SU-DHL-6 (cell line): ENCODE data around the gene TPM4.

Experiments used
- H2AFZ ChIP-seq: fragments of 200-600 bp; sonication (generic); 2 replicates; pipeline ENCODE4 v1.6.1; 2014; ENCODE audit warnings: low read depth, mild to moderate bottlenecking, moderate library complexity, mixed read lengths, antibody characterized with exemption, low read length; ENCODE audit not compliant: severe bottlenecking
- H3F3A ChIP-seq: fragments of 200-600 bp; shearing (Covaris generic); 2 replicates; pipeline ENCODE4 v1.6.0; 2016; ENCODE audit warnings: antibody characterized with exemption, mild to moderate bottlenecking; ENCODE audit not compliant: insufficient read depth
- H3K27ac ChIP-seq: fragments of 200-600 bp; sonication (generic); 2 replicates; pipeline ENCODE4 v1.5.1; 2016; ENCODE audit warnings: low read depth, mild to moderate bottlenecking, low read length, moderate library complexity, mixed read lengths
- H3K27me3 ChIP-seq: fragments of 200-600 bp; sonication (generic), shearing (Covaris generic); 2 replicates; pipeline ENCODE4 v1.6.0; 2014; ENCODE audit warnings: mild to moderate bottlenecking, low read length
- H3K36me3 ChIP-seq: fragments of 200-600 bp; sonication (generic); 2 replicates; pipeline ENCODE4 v1.6.1; 2014; ENCODE audit warnings: mild to moderate bottlenecking, low read length, mixed read lengths
- H3K4me2 ChIP-seq: fragments of 300-600, 200-600 bp; shearing (Covaris generic), sonication (generic); 2 replicates; pipeline ENCODE4 v1.6.0; 2014; ENCODE audit warnings: low read length, low read depth, mild to moderate bottlenecking; ENCODE audit not compliant: poor library complexity, severe bottlenecking
- H3K4me3 ChIP-seq: fragments of 200-600 bp; sonication (generic); 2 replicates; pipeline ENCODE4 v1.5.1; 2014; ENCODE audit warnings: antibody characterized with exemption, low read length, mild to moderate bottlenecking, mixed read lengths; ENCODE audit not compliant: insufficient read depth, poor library complexity, severe bottlenecking
- H3K79me2 ChIP-seq: fragments of 200-600 bp; sonication (generic); 2 replicates; pipeline ENCODE4 v1.6.1; 2014; ENCODE audit warnings: mild to moderate bottlenecking, low read length, moderate library complexity; ENCODE audit not compliant: insufficient read depth
- H3K9ac ChIP-seq: fragments of 200-600 bp; sonication (generic); 2 replicates; pipeline ENCODE4 v1.7.0; 2014; ENCODE audit warnings: mild to moderate bottlenecking, low read length
- H3K9me2 ChIP-seq: fragments of 200-600 bp; sonication (generic); replicated peaks from 2 replicates; pipeline ENCODE4 v1.6.1; 2014; ENCODE audit warnings: low read length; ENCODE audit not compliant: insufficient read depth
- H3K9me3 ChIP-seq: fragments of 200-600 bp; sonication (generic); 2 replicates; pipeline ENCODE4 v1.6.1; 2014; ENCODE audit warnings: low read length, mixed read lengths; ENCODE audit not compliant: insufficient read depth
- H4K20me1 ChIP-seq: fragments of 200-600 bp; sonication (generic); 2 replicates; pipeline ENCODE4 v1.6.1; 2014; ENCODE audit warnings: low read depth, mild to moderate bottlenecking, antibody characterized with exemption, low read length, moderate library complexity, mixed read lengths
- CTCF ChIP-seq: fragments of 200-600 bp; sonication (generic); IDR thresholded peaks from one replicate; pipeline ENCODE4 v1.5.1; 2017; ENCODE audit warnings: antibody characterized with exemption, mild to moderate bottlenecking, low read length, moderate library complexity; ENCODE audit not compliant: insufficient read depth, poor library complexity, severe bottlenecking
- EZH2phosphoT487 ChIP-seq: fragments of 200-600 bp; sonication (generic), shearing (Covaris generic); conservative IDR thresholded peaks from 2 replicates; pipeline ENCODE4 v1.6.1; 2018; ENCODE audit warnings: mild to moderate bottlenecking, antibody characterized with exemption, low read length, moderate library complexity, mixed read lengths

Gene TPM4

GRCh38 chr19:16030964-16031871 is 45.1 kb upstream of the TPM4 start:
- H3K4me2 ChIP-seq: no peak overlapping the region
- H3K9me3 ChIP-seq: no peaks in the 10 kb centered on the region
- no peaks in the 10 kb centered on the region for H3K9me2 ChIP-seq
- H2AFZ ChIP-seq: no peak overlapping the region
- no peaks in the 10 kb centered on the region for H3K27me3 ChIP-seq
- H3F3A ChIP-seq: no peaks in the 10 kb centered on the region
- H3K36me3 ChIP-seq: no peaks in the 10 kb centered on the region
- H3K9ac ChIP-seq: no peak overlapping the region
- no peak for TF ChIP-seq EZH2phosphoT487
- no peak for TF ChIP-seq CTCF
- no peak overlapping the region for H3K27ac ChIP-seq
- no peaks in the 10 kb centered on the region for H4K20me1 ChIP-seq
- no peak overlapping the region for H3K4me3 ChIP-seq
- no peaks in the 10 kb centered on the region for H3K79me2 ChIP-seq

GRCh38 chr19:16031872-16032200 is 44.5 kb upstream of the TPM4 start:
- Histone ChIP-seq H3K9ac (no peak overlapping the region), H3K79me2 (no peaks in the 10 kb centered on the region), H3K4me3 (no peak overlapping the region), H3K9me2 (no peaks in the 10 kb centered on the region), H3K27me3 (no peaks in the 10 kb centered on the region), H2AFZ (no peak overlapping the region), H3F3A (no peaks in the 10 kb centered on the region), H4K20me1 (no peaks in the 10 kb centered on the region), H3K9me3 (no peaks in the 10 kb centered on the region), H3K27ac (no peak overlapping the region), H3K36me3 (no peaks in the 10 kb centered on the region), H3K4me2 (no peak overlapping the region)
- TF ChIP-seq CTCF (no peak), EZH2phosphoT487 (no peak)

- Histone ChIP-seq H3K27ac (no peak overlapping the region), H2AFZ (no peak overlapping the region), H3K36me3 (no peaks in the 10 kb centered on the region), H3K9me2 (no peaks in the 10 kb centered on the region), H3K79me2 (no peaks in the 10 kb centered on the region), H3K4me2 (no peak overlapping the region), H4K20me1 (no peaks in the 10 kb centered on the region), H3F3A (no peaks in the 10 kb centered on the region), H3K9ac (no peak overlapping the region), H3K9me3 (no peaks in the 10 kb centered on the region), H3K4me3 (no peak overlapping the region), H3K27me3 (no peaks in the 10 kb centered on the region)
- no peak for TF ChIP-seq CTCF
- TF ChIP-seq EZH2phosphoT487: no peak
These were observed 43.7 kb upstream of the TPM4 start for GRCh38 chr19:16032509-16033135.
